Measurements from ENCODE around the gene C2CD5. TPM values are rescaled to one million over a fixed set of nuclear protein-coding genes. Genes with fewer than 3 reads are reported as not detected.

The C2CD5 gene
- total RNA-seq, 1 donor from 2014 or later = 115 TPM

GRCh38 chr12:22480016-22480415 lies 64.3 kb downstream of the C2CD5 start:
- H3K27me3 Mint-ChIP-seq = no peaks in the 10 kb centered on the region
- DNase-seq (ENCODE audit: low spot score, unreplicated experiment) = no peak
- no peak overlapping the region for H3K4me3 Mint-ChIP-seq (ENCODE audit: low read depth)
- H3K36me3 Mint-ChIP-seq (ENCODE audit: insufficient read depth) = peaks cover 31% of the 10 kb centered on the region
- no peaks in the 10 kb centered on the region for H3K9me3 Mint-ChIP-seq (ENCODE audit: low read depth)
- peaks cover 13% of the 10 kb centered on the region for H3K4me1 Mint-ChIP-seq (ENCODE audit: low read depth)
- no peak for TF ChIP-seq CTCF (IDR thresholded peaks at IDR 0.05; ENCODE audit: unreplicated experiment)
- no peak overlapping the region for H3K27ac Mint-ChIP-seq

GRCh38 chr12:22477894-22478287 lies 66.5 kb downstream of the C2CD5 start:
- TF ChIP-seq CTCF (IDR thresholded peaks at IDR 0.05; ENCODE audit: unreplicated experiment) = no peak
- H3K27ac Mint-ChIP-seq = peak overlapping the region; percentile 4
- peaks cover 25% of the 10 kb centered on the region for H3K36me3 Mint-ChIP-seq (ENCODE audit: insufficient read depth)
- no peaks in the 10 kb centered on the region for H3K4me1 Mint-ChIP-seq (ENCODE audit: low read depth)
- no peaks in the 10 kb centered on the region for H3K9me3 Mint-ChIP-seq (ENCODE audit: low read depth)
- no peak for DNase-seq (ENCODE audit: low spot score, unreplicated experiment)
- H3K27me3 Mint-ChIP-seq = no peaks in the 10 kb centered on the region
- no peak overlapping the region for H3K4me3 Mint-ChIP-seq (ENCODE audit: low read depth)

GRCh38 chr12:22477166-22477893 lies 67.0 kb downstream of the C2CD5 start:
- Mint-ChIP-seq H3K4me1 (ENCODE audit: low read depth) (no peaks in the 10 kb centered on the region), H3K27me3 (no peaks in the 10 kb centered on the region), H3K4me3 (ENCODE audit: low read depth) (no peak overlapping the region), H3K9me3 (ENCODE audit: low read depth) (no peaks in the 10 kb centered on the region), H3K27ac (no peak overlapping the region), H3K36me3 (ENCODE audit: insufficient read depth) (peaks cover 22% of the 10 kb centered on the region)
- DNase-seq (ENCODE audit: low spot score, unreplicated experiment) = no peak
- no peak for TF ChIP-seq CTCF (IDR thresholded peaks at IDR 0.05; ENCODE audit: unreplicated experiment)

GRCh38 chr12:22476133-22476532 lies 68.2 kb downstream of the C2CD5 start:
- no peaks in the 10 kb centered on the region for H3K4me1 Mint-ChIP-seq (ENCODE audit: low read depth)
- no peaks in the 10 kb centered on the region for H3K27me3 Mint-ChIP-seq
- H3K27ac Mint-ChIP-seq = no peak overlapping the region
- no peaks in the 10 kb centered on the region for H3K9me3 Mint-ChIP-seq (ENCODE audit: low read depth)
- no peak for DNase-seq (ENCODE audit: low spot score, unreplicated experiment)
- no peak for TF ChIP-seq CTCF (IDR thresholded peaks at IDR 0.05; ENCODE audit: unreplicated experiment)
- H3K4me3 Mint-ChIP-seq (ENCODE audit: low read depth) = no peak overlapping the region
- H3K36me3 Mint-ChIP-seq (ENCODE audit: insufficient read depth) = peaks cover 15% of the 10 kb centered on the region

GRCh38 chr12:22474970-22475720 lies 69.2 kb downstream of the C2CD5 start:
- H3K27me3 Mint-ChIP-seq = no peaks in the 10 kb centered on the region
- no peaks in the 10 kb centered on the region for H3K4me1 Mint-ChIP-seq (ENCODE audit: low read depth)
- no peak for TF ChIP-seq CTCF (IDR thresholded peaks at IDR 0.05; ENCODE audit: unreplicated experiment)
- no peak overlapping the region for H3K27ac Mint-ChIP-seq
- H3K9me3 Mint-ChIP-seq (ENCODE audit: low read depth) = no peaks in the 10 kb centered on the region
- peaks cover 15% of the 10 kb centered on the region for H3K36me3 Mint-ChIP-seq (ENCODE audit: insufficient read depth)
- no peak for DNase-seq (ENCODE audit: low spot score, unreplicated experiment)
- H3K4me3 Mint-ChIP-seq (ENCODE audit: low read depth) = no peak overlapping the region

All from progenitor cell of endocrine pancreas (in vitro differentiated cells).